Kidney (tissue), 14 donors: ENCODE results near the gene FGD3. TPM values are rescaled to one million over a fixed set of nuclear protein-coding genes. Genes with fewer than 3 reads are reported as not detected.

ENCODE experiments used
- DNase-seq, 5 donors: peaks; one replicate each; pipeline ENCODE4 v3.0.0-alpha.2; 2013 to 2020
- FAIRE-seq: peaks from 2 replicates; lab custom pipeline; 2012; peaks lifted over from hg19 to GRCh38; lab: Jason Lieb, UNC
- H3K27ac ChIP-seq, 2 donors: one replicate each; pipeline ENCODE4 v1.7.0; 2013; ENCODE audit warnings: low read depth in 2 of 2, low read length in 2 of 2, inconsistent platforms in 1 of 2
- H3K27me3 ChIP-seq: one replicate; pipeline ENCODE4 v1.7.1; 2013; ENCODE audit warnings: low read length, inconsistent platforms; ENCODE audit not compliant: control insufficient read depth, insufficient read depth
- H3K36me3 ChIP-seq, 3 donors: one replicate each; pipeline versions ENCODE4 v1.7.0 to v1.7.1; 2013; ENCODE audit warnings: low read length in 3 of 3, control low read depth in 1 of 3, inconsistent platforms in 1 of 3; ENCODE audit not compliant: insufficient read depth in 3 of 3, control insufficient read depth in 2 of 3
- H3K4me1 ChIP-seq, 3 donors: one replicate each; pipeline versions ENCODE4 v1.7.0 to v1.7.1; 2013; ENCODE audit warnings: low read length in 3 of 3, inconsistent platforms in 1 of 3, low read depth in 1 of 3; ENCODE audit not compliant: control insufficient read depth in 2 of 3, insufficient read depth in 2 of 3
- H3K4me3 ChIP-seq, 3 donors: one replicate each; pipeline versions ENCODE4 v1.7.0 to v1.8.1; 2013; ENCODE audit warnings: low read length in 3 of 3, control low read depth in 1 of 3, inconsistent platforms in 1 of 3
- H3K9ac ChIP-seq, 3 donors: one replicate each; pipeline versions ENCODE4 v1.7.0 to v1.7.1; 2013; ENCODE audit warnings: low read length in 3 of 3, control low read depth in 1 of 3, inconsistent platforms in 1 of 3
- H3K9me3 ChIP-seq, 3 donors: one replicate each; pipeline versions ENCODE4 v1.7.0 to v1.7.1; 2013; ENCODE audit warnings: low read length in 3 of 3, control low read depth in 1 of 3, inconsistent platforms in 1 of 3; ENCODE audit not compliant: control insufficient read depth in 2 of 3, insufficient read depth in 1 of 3
- intact Hi-C: fragments of 100-400 bp; cut with DNase I; formaldehyde crosslinking; loops from one replicate; pipeline ENCODE4 v1.11.1; 2022
- polyA plus RNA-seq: library from polyadenylated mRNA; stranded (reverse); fragments of 350-450 nt; fragmentation: Illumina TruSeq; extraction: RNeasy Lipid Tissue Mini Kit (QIAGEN cat#74804); gene quantifications from one replicate; pipeline ENCODE4 v1.2.3, GENCODE V29; 2014; ENCODE audit warnings: low read depth, low replicate concordance; ENCODE audit not compliant: insufficient read depth
- total RNA-seq: library from RNA; stranded (reverse); fragmentation: NEBNext Ultra II Directional; extraction: Animal tissue kit (Norgen Biotek cat#: 25700); gene quantifications from one replicate; pipeline ENCODE4 v1.2.1, GENCODE V29; 2021
- TF ChIP-seq, protein P1 (sequence below): IDR thresholded peaks from 3 replicates; pipeline ENCODE4 v1.5.1; 2012; ENCODE audit warnings: mild to moderate bottlenecking, moderate library complexity, borderline replicate concordance; ENCODE audit not compliant: insufficient read depth; ENCODE audit errors: extremely low read depth
- donor health status: control.
- donor health status: control.
- donor health status: control.
- donor health status: control.
- donor health status: control.
- donor health status: DM: yes; HTN: yes; CAD: no.
- donor health status: Normal renal cell carcinoma (clear cell type).

Gene FGD3
- total and polyA plus RNA-seq, 2 donors from 2014 or later = 7.4 to 12.1 TPM

DNA sequence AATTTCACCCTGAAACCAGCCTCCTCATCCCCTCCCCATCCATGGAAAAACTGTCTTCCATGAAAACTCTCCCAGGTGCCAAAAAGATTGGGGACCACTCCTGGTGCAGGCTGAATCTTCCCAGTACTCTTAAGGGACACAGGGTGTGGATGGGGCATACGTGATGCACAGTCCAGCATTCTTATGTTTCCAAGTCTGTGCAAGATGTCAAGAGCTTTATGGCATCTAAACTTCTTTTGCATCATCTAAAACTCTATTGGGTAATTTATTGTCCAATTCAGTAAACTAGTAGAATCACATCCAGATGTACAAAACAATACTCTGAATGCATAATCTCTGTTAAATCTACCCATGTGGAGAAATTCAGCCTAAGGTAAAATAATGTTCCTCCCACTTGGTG is 9.3 kb upstream of the FGD3 start:
- H3K27ac ChIP-seq = no peak overlapping the region
- no peaks in the 10 kb centered on the region for H3K27me3 ChIP-seq
- intact Hi-C loops = no loop called here
- no peaks in the 10 kb centered on the region for H3K9me3 ChIP-seq
- H3K9ac ChIP-seq = no peak overlapping the region
- FAIRE-seq (no peak), DNase-seq (no peak)
- H3K4me3 ChIP-seq = no peak overlapping the region
- no peaks in the 10 kb centered on the region for H3K4me1 ChIP-seq
- TF ChIP-seq, protein P1, sequence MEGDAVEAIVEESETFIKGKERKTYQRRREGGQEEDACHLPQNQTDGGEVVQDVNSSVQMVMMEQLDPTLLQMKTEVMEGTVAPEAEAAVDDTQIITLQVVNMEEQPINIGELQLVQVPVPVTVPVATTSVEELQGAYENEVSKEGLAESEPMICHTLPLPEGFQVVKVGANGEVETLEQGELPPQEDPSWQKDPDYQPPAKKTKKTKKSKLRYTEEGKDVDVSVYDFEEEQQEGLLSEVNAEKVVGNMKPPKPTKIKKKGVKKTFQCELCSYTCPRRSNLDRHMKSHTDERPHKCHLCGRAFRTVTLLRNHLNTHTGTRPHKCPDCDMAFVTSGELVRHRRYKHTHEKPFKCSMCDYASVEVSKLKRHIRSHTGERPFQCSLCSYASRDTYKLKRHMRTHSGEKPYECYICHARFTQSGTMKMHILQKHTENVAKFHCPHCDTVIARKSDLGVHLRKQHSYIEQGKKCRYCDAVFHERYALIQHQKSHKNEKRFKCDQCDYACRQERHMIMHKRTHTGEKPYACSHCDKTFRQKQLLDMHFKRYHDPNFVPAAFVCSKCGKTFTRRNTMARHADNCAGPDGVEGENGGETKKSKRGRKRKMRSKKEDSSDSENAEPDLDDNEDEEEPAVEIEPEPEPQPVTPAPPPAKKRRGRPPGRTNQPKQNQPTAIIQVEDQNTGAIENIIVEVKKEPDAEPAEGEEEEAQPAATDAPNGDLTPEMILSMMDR = no peak
- no peaks in the 10 kb centered on the region for H3K36me3 ChIP-seq

DNA sequence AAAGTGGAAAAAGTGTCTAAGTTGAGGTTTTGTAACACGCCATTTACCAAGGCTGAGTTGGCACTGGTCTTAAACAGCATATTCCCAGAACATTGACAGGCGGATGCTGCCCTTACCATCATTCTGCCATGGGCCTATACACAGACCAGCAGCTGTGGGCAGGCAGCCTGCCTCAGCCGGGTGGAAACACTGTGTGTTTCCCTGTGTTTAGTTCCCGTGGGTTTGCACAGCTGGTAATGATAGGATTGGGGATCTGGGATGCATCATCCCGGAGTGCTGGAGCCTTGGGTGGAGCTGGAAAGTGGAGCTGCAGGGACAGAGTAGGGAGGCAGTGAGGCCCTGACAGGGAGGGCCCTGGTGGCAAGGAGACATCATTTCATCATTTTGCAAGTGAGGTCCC is 5.5 kb upstream of the FGD3 start:
- Histone ChIP-seq H3K9ac (no peak overlapping the region), H3K4me1 (peaks cover 0 to 3% (median 0%) of the 10 kb centered on the region in 3 donors), H3K27me3 (no peaks in the 10 kb centered on the region), H3K9me3 (no peaks in the 10 kb centered on the region), H3K4me3 (no peak overlapping the region), H3K36me3 (no peaks in the 10 kb centered on the region), H3K27ac (no peak overlapping the region)
- TF ChIP-seq, protein P1 = no peak
- DNase-seq (no peak), FAIRE-seq (no peak)
- intact Hi-C loops = no loop called here

DNA sequence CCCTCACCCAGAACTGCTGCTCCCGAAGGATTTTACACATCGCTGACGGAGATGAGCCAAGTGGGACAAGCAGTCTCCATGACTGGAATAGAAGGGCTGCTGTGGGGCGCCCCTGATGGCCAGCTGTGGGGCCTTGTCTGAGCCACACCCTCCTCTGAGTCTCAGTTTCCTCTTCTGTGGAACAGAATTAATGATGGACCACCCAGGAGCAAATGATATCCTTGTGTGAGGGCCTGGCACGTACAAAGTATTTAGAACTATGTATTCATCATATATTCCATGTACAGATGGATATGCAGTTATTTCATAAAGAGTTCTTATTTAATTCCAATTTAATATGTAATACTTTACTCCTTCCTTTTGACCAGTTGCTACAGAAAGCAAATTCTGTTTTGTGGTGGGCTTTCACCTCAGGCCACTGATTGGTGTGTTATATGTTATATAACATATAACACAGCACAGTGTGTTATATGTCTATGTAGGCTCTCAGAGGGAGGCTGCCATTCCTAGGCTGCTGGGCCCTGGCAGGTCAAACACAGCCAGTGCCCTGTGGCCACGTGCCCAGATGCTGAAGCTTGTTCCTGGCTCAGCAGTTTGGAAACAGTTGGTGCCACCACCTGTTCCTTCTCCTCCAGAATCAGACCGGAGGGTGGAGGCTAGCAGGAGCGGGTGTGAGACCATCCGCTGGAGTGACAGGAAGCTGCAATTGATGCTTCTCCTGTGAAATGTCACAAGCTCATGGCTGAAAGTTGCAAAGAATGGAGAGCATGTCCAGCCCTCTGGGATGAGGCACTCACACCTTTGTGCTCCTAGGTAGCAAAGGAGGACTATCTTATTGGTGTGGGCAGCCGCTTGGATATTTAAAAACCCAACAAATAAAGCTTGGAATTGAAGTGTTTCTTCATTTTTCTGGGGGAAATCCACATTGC is 4.4 kb upstream of the FGD3 start:
- FAIRE-seq = no peak
- Histone ChIP-seq H3K9me3 (no peaks in the 10 kb centered on the region), H3K27me3 (no peaks in the 10 kb centered on the region), H3K4me3 (no peak overlapping the region), H3K9ac (no peak overlapping the region), H3K36me3 (no peaks in the 10 kb centered on the region), H3K27ac (no peak overlapping the region), H3K4me1 (peaks cover 0 to 4% (median 0%) of the 10 kb centered on the region in 3 donors)
- intact Hi-C loops = no loop called here
- TF ChIP-seq, protein P1 = no peak
- no peak for DNase-seq
